HG02623 (cell line): Measurements from ENCODE around the gene DHX34.
A peak's percentile ranks its signal among the peaks of the same experiment; 100 is the strongest.
"Not testable (repeated sequence)": the region's sequence is repeated elsewhere in the genome, so short reads cannot be mapped to it uniquely, and the experiment has no call there.

Source experiments
- ATAC-seq: cut with Tn5 transposase; IDR thresholded peaks from one replicate; pipeline ENCODE4 v1.9.1; 2021; ENCODE audit warnings: moderate library complexity; ENCODE audit not compliant: unreplicated experiment

DHX34 gene, protein sequence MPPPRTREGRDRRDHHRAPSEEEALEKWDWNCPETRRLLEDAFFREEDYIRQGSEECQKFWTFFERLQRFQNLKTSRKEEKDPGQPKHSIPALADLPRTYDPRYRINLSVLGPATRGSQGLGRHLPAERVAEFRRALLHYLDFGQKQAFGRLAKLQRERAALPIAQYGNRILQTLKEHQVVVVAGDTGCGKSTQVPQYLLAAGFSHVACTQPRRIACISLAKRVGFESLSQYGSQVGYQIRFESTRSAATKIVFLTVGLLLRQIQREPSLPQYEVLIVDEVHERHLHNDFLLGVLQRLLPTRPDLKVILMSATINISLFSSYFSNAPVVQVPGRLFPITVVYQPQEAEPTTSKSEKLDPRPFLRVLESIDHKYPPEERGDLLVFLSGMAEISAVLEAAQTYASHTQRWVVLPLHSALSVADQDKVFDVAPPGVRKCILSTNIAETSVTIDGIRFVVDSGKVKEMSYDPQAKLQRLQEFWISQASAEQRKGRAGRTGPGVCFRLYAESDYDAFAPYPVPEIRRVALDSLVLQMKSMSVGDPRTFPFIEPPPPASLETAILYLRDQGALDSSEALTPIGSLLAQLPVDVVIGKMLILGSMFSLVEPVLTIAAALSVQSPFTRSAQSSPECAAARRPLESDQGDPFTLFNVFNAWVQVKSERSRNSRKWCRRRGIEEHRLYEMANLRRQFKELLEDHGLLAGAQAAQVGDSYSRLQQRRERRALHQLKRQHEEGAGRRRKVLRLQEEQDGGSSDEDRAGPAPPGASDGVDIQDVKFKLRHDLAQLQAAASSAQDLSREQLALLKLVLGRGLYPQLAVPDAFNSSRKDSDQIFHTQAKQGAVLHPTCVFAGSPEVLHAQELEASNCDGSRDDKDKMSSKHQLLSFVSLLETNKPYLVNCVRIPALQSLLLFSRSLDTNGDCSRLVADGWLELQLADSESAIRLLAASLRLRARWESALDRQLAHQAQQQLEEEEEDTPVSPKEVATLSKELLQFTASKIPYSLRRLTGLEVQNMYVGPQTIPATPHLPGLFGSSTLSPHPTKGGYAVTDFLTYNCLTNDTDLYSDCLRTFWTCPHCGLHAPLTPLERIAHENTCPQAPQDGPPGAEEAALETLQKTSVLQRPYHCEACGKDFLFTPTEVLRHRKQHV

DNA sequence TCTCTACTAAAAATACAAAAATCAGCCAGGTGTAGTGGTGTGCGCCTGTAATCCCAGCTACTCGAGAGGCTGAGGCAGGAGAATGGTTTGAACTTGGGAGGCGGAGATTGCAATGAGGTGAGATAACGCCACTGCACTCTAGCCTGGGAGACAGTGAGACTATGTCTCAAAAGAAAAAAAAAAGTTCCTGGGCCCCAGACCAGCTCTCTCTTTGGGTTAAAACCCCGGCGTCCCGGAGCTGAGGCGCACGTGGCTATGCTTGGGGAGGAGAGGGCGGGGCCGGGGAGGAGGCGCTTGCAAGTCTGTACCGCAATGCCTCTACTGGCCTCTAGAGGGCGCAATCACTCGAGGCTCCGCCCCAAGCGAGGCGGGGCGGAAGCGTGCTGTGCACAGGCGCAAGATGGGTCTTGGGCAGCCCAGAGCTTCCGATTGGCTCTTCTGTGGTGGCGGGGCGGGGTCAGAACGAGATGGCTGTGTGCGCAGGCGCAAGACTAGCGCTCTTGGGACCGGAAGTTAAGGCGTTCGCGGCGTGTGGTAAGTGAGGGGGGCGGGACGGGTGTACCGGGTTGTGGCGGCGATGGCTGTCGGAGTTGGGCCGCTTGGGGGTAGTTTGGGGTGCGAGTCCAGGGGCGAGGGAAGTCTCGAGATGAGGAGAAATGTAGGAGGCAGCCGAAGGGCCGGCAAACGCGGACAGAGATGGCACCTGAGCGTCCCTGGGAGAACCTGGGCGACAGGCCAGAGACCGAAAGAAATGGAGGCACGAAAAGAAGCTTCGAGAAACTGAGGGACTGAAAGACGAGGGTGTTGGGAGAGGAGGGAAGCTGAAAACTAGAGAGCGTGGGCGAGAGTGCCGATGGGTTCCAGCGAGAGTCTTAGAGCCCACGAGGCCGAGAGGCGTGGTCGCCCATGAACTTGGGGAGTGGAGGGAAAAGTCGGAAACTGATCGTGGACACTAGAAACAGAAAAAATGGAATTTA lies at the start of gene DHX34:
Gene DHX34, plus strand, starts transcription at position 497 of the 977 bp plus-strand sequence. CDS start 3,716 bp downstream, outside the sequence.
- ATAC-seq, result peak; percentile 92

DNA sequence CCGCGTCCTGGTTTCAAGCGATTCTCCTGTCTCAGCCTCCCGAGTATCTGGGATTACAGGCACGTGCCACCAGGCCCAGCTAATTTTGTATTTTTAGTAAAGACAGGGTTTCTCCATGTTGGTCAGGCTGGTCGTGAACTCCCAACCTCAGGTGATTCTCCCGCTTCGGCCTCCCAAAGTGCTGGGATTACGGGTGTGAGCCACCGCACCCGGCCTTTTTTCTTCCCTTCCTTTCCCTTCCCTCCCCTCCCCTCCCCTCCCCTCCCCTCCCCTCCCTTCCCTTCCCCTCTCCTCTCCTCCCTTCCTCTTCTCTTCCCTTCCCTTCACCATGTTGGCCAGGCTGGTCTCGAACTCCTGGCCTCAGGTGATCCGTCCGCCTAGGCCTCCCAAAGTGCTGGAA lies 48.2 kb upstream of the DHX34 start:
- ATAC-seq, result not testable (repeated sequence)

DNA sequence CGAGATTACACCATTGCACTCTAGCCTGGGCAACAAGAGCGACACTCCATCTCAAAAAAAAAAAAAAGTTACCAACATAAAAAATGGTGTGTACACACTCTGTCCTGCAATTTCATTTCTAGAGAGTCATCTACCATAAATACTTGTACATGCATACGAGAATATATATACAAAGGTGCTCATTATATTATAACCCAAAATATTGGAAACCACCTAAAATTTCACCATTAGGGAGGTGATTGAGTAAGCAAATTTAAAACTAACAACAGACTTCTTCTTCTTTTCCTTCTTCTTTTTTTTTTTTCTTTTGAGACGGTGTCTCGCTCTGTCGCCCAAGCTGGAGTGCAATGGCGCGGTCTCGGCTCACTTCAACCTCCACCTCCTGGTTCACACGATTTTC lies 46.9 kb upstream of the DHX34 start:
- ATAC-seq, result no peak

DNA sequence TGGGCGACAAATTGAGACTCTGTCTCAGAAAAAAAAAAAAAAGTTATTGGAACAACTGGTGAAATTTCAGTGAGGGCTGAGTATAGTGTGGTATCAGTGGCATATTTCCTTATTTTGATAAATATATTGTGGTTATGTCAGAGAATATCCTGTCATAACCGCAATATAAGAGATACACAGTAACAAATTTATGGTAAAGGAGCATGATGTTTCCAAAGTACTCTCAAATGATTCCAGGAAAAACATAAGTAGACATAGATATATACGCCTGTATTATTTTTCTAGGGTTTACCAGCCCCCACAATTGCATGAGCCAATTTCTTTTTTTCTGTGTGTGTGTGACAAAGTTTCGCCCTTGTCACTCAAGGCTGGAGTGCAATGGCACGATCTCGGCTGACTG lies 45.1 kb upstream of the DHX34 start:
- no peak for ATAC-seq

DNA sequence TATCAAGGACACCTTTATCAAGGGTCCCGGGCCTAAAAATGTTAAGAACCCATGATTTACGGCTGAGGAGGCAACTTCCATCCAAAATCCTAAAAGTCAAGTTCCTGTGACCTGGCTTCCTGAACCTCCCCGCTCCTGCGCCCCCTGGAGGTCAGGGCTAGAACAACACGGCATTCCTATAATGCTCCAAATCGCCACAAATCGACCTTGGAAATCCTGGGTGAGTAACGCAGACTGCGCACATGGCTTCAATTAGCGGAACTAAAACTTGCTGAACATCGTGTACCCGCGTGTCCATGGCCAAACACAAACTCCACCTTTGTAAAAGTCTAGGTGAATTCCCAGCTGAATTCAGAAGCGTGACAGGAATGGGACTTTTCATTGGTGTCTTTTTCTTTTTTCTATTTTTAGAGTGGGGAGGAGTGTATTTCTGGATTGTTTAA lies 43.8 kb upstream of the DHX34 start:
- no peak for ATAC-seq

DNA sequence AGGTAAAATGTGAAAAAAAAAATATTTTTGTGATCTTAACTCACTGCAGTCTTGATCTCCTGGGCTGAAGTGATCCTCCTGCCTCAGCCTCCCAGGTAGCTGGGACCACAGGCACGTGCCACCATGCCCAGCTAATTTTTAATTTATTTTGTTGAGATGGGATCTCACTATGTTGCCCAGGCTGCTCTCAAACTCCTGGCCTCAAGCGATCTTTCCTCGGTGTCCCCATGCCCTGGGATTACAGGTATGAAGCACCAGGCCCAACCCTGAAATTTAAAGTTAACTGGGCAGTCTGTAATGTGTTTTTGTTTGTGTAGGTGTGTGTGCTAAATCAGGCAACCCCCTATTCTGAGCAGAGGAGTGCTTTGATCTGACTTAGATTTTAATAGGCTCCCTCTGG lies 42.8 kb upstream of the DHX34 start:
- ATAC-seq, result no peak

DNA sequence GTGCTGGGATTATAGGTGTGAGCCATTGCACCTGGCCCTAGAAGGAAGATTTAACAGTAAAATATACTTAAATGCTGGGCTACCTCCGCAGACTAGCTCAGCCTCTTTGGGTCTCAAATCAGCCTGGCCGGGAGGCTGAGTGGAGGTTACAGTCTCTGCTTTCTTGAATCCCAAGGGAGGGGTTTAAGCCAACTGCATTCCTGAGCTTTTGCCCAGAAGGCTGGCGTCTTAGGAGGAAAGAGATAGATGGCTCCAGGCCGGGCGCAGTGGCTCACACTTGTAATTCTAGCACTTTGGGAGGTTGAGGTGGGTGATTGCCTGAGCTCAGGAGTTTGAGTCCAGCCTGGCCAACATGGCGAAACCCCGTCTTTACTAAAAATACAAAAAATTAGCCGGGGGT lies 40.1 kb upstream of the DHX34 start:
- ATAC-seq, result no peak

DNA sequence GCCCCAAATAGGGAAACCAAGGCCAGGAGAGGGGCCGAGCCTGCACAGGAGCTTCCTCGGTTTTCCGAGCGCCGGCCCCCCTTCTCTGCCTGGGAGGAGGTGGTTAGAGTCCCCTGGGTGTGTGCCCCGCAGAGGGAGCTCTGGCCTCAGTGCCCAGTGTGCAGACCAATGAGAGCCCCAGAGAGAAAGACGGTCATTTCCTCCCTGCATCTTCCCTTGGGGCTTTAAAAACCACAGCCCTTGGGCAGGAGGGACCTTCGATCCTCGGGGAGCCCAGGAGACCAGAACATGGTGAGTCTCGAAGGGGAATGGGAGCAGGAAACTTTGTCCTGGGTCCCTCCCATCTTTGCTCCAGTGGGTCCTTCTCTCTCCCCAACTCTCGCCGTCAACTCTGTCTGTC lies 39.5 kb upstream of the DHX34 start, which contains the start of gene C5AR1:
Gene C5AR1, plus strand, starts transcription at position 254 of the 400 bp plus-strand sequence. Its CDS starts 35 bp downstream, at position 289.
- no peak for ATAC-seq

DNA sequence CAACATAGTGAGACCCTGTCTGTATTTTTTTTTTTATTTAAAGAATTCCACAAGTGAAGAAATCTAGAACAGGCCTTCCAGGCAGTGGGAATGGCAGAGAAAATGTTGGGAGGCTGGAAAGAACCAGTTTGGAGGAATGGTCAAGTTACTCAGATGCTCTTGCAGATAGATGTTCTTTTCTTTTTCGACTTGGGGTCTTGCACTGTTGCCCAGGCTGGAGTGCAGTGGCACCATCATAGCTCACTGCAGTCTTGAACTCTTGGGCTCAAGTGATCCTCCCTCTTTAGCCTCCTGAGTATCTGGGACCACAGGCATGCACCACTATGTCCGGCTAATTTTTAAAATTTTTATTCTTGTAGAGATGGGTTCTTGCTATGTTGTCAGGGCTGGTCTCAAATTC lies 38.8 kb upstream of the DHX34 start:
- ATAC-seq, result no peak

DNA sequence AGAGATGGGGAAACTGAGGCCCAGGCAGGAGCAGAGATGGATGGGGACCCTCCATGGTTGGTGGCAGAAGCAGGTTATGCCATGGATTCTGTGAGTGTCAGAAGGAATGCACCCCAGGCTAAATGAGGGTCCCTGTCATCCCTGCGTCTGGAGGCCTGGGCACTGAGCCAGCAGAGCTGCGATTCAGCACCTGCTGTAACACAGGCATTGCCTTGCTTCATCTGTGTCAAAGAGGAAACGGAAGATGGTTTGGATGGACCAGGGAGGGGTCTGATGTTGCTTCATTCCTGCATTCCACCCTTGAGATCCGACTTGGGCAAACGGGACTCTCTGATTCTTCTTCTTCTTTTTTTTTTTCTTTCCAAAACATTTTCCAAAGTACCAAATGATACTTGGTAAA lies 38.3 kb upstream of the DHX34 start:
- no peak for ATAC-seq

DNA sequence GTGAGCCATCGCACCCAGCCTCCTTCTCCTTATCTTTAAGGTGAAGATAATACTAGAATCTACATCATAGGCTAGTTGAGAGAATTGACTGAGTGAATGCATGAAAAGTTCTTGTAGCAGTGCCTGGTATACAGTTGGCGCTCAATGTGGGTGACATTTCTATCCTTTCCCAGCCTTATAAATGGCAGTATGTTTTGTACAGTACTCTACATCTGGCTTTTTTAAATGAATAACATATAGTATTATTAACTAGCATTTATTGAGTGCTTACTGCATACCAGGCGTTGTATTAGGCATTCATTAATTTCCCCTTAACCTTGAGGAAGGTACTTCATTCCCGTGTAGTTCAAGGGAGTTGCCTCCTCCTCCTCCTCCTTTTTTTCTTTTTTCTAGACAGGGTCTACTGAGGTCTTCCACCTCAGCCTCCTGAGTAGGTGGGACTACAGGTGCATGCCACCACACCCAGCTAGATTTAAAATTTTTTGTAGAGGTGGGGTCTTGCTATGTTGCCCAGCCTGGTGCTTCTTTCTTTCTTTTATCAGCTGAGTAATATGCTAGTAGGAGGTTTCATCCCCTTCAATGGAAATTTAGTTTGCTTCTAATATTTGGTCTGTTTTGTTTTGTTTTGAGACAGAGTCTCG lies 36.6 kb upstream of the DHX34 start:
- ATAC-seq, result no peak

DNA sequence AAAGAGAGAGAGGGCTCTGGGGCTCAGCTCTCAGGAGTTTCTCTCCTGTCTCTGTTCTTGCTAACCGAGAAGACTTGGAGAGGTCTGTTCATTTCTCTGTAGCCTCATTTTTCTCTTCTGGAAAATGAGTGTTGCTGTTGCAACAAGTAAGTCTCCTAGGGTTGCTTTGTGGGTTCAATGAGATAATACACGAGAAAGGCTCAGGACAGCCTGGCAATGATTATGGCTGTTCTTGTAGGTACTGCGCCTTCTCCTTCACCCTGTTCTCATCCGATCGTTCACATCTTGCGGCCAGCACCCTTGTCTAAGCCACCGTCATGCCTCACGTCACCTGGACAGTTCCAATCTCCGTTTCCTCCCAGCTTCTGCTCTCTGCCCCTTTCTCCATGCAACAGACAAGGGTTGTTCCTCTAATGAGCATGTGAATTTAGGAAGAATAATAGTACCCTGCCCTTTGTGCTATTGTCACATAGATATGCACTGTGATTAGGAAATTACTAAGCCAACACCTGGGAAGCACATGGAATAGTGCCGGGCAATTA lies 35.3 kb upstream of the DHX34 start:
- ATAC-seq, result no peak

DNA sequence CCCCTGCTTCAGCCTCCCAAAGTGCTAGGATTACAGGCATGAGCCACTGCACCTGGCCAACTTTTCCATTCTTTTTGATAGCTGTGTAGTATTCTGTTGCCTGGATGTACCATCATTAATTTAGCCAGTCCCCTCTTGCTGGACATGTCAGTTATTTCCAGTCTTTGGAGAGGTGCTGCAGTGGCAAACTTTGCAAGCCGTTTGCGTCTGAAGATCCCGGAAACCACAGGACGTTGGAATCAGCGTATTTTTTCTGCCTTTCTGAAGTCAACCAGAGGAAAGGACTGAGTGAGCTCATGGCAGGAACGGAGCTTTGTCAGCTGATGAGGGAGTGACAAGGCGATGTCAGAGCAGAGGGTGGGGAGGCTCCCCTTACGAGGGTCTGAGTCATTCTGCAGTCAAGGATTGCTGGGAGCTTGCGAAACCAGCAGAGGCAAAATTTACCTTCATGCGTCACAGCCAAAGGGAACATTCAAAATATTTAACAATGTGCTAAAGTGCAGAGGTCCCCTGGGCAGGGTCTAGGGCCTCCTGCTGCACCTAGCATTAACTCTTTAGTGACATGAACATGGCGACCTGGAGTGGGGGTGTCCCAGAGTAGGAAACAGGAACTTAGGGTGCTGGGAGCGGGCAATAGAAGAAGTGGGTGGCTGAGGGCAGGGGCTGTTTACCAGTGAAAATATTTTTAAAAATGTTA lies 33.8 kb upstream of the DHX34 start:
- ATAC-seq, result no peak

DNA sequence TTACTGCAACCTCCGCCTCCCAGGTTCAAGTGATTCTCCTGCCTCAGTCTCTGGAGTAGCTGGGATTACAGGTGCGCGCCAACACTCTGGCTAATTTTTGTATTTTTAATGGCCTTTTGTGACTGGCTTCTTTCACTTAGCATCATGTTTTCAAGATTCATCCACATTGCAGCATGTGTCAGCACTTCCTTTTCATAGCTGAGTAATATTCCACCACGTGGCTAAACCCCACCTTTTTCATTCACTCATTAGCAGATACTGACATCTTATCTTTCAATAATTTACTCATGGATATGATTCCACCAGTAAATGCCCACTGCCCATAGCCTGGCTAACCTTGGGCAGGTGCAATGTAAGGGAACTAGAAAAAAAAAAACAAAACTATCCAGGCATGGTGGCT lies 32.6 kb upstream of the DHX34 start:
- no peak for ATAC-seq

DNA sequence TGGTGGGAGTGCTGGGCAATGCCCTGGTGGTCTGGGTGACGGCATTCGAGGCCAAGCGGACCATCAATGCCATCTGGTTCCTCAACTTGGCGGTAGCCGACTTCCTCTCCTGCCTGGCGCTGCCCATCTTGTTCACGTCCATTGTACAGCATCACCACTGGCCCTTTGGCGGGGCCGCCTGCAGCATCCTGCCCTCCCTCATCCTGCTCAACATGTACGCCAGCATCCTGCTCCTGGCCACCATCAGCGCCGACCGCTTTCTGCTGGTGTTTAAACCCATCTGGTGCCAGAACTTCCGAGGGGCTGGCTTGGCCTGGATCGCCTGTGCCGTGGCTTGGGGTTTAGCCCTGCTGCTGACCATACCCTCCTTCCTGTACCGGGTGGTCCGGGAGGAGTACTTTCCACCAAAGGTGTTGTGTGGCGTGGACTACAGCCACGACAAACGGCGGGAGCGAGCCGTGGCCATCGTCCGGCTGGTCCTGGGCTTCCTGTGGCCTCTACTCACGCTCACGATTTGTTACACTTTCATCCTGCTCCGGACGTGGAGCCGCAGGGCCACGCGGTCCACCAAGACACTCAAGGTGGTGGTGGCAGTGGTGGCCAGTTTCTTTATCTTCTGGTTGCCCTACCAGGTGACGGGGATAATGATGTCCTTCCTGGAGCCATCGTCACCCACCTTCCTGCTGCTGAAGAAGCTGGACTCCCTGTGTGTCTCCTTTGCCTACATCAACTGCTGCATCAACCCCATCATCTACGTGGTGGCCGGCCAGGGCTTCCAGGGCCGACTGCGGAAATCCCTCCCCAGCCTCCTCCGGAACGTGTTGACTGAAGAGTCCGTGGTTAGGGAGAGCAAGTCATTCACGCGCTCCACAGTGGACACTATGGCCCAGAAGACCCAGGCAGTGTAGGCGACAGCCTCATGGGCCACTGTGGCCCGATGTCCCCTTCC lies 28.9 kb upstream of the DHX34 start:
- no peak for ATAC-seq

DNA sequence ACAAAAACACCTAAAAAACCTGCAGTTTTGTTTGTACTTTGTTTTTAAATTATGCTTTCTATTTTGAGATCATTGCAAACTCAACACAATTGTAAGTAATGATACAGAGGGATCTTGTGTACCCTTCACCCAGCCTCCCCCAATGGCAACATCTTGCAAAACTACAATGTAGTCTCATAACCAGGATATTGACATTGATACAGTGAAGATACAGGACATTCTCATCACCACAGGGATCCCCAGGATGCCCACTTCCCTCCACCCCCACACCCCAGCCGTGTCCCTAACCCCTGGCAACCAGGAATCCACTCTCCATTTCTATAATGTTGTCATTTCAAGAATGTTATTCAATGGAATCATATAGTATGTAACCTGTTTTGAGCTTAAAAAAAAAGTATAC lies 27.5 kb upstream of the DHX34 start:
- no peak for ATAC-seq

DNA sequence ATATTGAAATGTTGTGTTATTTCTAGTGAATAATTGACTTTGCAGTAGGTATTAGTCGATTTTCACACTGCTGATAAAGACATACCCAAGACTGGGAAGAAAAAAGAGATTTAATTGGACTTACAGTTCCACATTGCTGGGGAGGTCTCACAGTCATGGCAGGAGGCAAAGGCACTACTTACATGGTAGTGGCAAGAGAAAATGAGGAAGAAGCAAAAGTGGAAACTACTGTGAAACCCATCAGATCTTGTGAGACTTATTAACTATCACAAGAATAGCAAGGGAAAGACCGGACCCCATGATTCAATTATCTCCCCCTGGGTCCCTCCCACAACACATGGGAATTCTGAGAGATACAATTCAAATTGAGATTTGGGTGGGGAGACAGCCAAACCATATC lies 27.1 kb upstream of the DHX34 start:
- no peak for ATAC-seq

DNA sequence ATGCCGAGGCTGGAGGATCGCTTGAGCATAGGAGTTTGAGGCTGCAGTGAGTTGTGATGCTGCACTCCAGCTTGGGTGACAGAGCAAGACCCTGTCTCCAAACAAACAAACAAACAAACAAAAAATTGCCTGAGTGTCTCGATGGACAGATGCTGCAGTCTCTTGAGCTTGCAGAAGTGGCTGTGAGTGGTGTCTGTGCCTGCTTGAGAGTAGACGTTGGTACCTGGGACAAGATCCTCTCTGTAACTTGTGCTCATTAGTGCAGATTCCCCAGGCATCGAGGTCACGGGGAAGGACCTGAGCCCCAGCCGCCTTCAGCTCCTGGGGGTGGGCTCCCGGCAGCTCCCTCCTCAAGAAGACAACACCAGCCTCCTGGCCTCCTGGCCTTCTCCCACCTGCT lies 25.7 kb upstream of the DHX34 start:
- no peak for ATAC-seq
